ENCODE data around the gene TWNK.
"Not testable (repeated sequence)": the region's sequence is repeated elsewhere in the genome, so short reads cannot be mapped to it uniquely, and the experiment has no call there.

Gene TWNK

DNA sequence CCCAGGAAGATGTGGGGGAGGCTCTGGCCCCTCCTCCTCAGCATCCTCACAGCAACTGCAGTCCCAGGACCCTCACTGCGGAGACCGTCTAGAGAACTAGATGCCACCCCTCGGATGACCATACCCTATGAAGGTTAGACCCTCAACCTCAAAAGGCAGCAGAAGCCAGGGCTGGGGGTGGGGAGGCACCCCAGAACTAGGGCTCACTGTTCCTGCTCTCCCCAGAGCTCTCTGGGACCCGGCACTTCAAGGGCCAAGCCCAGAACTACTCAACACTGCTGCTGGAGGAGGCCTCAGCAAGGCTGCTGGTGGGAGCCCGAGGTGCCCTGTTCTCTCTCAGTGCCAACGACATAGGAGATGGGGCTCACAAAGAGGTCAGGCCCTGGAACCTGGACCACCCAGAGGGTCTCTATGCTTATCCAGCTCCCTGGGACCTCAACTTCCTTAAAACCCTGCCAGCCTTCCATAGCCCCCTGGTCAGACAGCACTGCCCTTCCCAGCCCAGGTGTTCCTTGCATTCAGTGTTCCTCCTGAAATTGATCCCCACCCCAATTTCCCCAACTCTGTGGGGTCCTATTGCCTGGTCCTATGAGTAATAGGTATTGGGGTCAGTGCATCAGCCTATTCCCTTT, 14.3 kb upstream of the TWNK start:
- DNase-seq (ENCODE audit: low spot score) = no peak
- no peak for FAIRE-seq

DNA sequence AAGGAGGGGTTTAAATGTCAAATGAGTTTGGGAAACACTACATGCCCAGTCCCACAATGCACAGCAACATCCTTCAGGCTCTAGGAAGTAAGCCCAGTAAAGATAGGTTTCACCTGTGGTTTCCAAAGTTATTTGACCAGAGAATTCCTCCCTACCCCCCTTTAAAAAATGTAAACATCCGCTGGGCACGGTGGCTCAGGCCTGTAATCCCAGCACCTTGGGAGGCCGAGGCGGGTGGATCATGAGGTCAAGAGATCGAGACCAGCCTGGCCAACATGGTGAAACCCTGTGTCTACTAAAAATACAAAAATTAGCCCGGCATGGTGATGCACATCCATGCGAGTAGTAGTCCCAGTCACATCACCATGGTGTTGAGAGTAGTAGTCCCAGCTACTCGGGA, 11.9 kb upstream of the TWNK start:
- not testable (repeated sequence) for DNase-seq (ENCODE audit: low spot score); FAIRE-seq

DNA sequence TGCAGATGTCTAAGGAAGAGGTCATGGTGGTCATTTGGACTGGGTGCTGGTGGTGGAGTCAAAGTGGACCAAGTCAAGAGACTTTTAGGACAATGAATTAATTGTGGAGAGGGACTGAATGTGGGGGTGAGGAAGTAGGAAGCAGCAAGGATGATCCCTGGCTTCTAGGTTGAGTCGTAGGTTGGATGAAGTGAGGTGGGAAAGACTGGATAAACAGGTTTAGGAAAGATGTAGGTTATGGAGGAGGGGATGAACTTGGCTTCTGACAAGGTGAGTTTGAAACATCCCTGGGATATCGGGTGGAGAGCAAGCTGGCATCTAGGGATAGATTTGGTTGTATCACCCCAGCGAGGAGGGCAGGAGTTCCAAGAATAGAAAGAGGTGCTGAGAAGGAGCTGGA, 10.4 kb upstream of the TWNK start:
- no peak for FAIRE-seq
- DNase-seq (ENCODE audit: low spot score) = no peak

DNA sequence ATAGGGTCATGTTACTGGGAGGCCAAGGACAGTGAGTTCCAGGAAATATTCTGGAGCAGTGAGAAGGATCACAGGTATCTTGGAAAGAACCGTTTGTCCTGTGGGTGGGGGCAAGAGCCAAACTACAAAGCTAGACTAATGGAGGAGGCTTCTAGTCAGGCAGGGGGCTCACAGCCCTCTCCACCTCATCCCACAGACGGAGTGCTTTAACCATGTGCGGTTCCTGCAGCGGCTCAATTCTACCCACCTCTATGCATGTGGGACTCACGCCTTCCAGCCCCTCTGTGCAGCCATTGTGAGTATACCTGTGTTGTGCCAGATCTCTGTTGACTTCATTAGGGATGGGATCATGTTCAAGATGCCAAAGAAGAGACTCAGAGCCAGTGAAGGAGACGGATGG, 9.9 kb upstream of the TWNK start:
- FAIRE-seq (no peak), DNase-seq (ENCODE audit: low spot score) (no peak)

DNA sequence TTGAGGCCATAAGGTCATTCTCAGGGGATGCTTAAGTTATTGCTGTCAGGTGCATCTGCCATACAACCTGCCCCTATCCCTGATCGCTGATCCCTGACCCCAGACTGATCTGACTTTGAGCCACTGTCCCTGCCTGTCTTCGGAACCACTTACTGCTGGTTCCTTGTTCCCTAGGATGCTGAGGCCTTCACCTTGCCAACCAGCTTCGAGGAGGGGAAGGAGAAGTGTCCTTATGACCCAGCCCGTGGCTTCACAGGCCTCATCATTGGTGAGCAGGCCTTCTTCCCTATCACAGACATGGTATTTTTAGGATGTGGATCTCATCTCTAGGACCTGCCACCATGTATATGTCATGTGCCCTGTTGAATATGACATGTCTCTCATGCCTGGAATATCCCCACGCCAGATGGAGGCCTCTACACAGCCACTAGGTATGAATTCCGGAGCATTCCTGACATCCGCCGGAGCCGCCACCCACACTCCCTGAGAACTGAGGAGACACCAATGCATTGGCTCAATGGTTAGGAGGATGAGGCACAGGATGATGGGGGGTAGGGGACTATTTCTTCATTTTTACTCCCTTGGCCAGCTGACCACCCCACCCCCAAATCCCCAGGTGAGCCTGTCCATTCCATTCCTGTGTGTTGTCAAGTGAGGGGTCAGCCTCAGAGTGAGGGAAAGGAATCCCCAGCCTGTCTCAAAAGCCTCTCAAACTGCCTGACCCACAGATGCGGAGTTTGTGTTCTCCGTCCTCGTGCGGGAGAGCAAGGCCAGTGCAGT, 9.0 kb upstream of the TWNK start:
- DNase-seq (ENCODE audit: low spot score) = no peak
- FAIRE-seq = no peak

DNA sequence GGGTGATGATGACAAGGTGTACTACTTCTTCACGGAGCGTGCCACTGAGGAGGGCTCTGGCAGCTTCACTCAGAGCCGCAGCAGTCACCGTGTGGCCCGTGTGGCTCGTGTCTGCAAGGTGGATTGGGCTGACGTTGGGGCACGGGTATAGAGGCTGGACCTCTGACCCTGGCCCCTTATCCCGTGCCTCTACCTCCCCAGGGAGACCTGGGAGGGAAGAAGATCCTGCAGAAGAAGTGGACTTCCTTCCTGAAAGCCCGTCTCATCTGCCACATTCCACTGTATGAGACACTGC, 8.5 kb upstream of the TWNK start:
- no peak for DNase-seq (ENCODE audit: low spot score)
- FAIRE-seq = no peak

DNA sequence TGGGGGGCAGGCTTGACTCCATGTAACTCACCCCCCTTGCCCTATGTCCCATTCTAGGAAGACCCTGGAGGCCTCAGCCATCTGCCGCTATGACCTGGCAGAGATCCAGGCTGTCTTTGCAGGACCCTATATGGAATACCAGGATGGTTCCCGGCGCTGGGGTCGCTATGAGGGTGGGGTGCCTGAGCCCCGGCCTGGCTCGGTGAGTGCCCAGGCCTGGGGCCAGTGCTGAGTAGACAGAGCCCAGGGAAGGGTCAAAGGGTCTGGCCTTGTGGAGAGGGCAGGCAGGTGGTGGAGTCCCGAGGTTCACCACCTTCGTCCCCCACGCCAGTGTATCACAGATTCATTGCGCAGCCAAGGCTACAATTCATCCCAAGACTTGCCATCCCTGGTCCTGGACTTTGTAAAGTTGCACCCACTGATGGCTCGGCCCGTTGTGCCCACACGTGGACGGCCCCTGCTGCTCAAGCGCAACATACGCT, 7.5 kb upstream of the TWNK start:
- FAIRE-seq = no peak
- no peak for DNase-seq (ENCODE audit: low spot score)

DNA sequence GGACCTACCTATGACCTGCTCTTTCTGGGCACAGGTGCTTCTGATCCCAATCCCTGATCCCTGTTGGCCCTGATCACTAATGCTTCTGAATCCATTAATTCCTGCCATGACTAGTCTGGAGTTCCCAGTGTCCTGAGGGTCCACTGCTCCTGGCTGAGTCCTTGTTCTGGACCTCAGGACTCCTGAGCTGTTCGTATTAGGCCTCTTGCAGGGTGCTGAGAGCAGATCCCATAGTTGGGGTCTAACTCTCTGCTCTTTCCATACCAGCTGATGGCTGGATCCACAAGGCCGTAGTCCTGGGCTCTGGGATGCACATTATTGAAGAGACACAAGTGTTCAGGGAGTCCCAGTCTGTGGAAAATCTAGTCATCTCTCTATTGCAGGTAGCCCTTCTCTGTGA, 7.0 kb upstream of the TWNK start:
- FAIRE-seq (no peak), DNase-seq (ENCODE audit: low spot score) (no peak)

DNA sequence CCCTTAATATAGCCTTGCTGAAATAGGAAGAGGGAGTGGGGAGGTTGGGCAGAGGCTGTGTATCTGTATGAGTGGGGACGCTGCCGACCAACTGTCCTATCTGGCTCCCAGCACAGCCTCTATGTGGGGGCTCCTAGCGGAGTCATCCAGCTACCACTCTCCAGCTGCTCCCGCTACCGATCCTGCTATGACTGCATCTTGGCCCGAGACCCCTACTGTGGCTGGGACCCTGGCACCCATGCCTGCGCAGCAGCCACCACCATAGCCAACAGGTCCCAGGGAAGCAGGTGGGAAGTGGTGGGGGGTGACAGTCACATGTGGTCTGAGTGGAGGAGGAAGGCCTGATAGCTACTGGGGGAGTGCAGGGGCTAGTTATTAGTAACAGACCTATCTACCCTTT, 6.6 kb upstream of the TWNK start:
- no peak for FAIRE-seq
- DNase-seq (ENCODE audit: low spot score) = no peak

DNA sequence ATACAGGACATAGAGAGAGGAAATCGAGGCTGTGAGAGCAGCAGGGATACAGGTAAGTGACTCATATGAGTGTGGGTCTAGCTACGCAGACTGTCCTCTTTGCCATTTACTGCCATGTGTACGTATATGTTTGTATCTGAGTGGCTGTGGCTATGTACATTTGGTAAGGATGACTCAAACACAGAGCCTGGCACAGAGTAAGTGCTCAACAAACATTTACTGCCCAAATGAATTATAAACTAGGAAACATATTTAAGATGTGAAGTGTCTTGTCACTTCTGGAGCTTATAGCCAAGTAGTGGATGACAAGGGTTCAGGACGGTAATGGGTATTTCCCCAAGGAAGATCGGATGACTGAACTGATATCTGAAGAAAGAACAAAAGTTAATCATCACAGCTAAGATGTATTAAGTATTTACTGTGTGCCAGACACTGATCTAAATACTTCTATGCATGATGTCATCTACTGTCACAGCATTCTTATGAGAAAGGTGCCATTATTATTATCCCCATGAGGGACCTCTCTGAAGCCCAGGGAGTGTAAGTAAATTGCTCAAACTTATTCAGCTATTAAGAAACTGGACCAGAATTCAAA, 6.1 kb upstream of the TWNK start:
- FAIRE-seq (no peak), DNase-seq (ENCODE audit: low spot score) (peak; percentile 74)

DNA sequence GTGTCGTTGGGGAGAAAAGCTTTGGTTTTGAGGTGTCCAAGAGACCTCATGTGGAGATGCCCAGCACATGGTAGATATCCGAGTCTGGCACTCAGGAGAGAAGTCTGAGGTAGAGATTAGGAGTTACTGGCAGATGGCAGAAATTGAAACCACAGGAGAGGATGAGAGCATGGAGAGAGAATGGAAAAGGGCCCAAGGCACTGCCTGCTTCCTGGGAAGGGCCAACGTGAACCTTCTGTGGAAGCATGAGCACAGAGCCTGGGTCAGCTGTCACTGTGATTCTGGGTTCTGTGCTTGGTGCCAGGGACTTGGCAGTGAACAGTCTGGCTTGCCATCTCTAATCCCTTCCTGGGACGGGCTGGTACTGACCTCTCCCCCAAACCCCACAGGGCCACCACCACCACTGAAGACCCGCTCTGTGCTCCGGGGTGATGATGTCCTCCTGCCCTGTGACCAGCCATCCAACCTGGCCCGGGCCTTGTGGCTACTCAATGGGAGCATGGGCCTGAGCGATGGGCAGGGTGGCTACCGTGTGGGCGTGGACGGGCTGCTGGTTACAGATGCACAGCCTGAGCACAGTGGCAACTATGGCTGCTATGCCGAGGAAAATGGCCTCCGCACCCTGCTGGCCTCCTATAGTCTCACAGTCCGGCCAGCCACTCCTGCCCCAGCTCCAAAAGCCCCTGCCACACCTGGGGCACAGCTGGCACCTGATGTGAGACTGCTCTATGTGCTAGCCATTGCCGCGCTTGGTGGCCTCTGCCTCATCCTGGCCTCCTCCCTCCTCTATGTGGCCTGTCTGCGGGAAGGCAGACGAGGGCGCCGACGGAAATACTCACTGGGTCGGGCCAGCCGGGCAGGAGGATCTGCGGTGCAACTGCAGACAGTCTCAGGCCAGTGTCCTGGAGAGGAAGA, 4.2 kb upstream of the TWNK start:
- DNase-seq (ENCODE audit: low spot score) (no peak), FAIRE-seq (no peak)

DNA sequence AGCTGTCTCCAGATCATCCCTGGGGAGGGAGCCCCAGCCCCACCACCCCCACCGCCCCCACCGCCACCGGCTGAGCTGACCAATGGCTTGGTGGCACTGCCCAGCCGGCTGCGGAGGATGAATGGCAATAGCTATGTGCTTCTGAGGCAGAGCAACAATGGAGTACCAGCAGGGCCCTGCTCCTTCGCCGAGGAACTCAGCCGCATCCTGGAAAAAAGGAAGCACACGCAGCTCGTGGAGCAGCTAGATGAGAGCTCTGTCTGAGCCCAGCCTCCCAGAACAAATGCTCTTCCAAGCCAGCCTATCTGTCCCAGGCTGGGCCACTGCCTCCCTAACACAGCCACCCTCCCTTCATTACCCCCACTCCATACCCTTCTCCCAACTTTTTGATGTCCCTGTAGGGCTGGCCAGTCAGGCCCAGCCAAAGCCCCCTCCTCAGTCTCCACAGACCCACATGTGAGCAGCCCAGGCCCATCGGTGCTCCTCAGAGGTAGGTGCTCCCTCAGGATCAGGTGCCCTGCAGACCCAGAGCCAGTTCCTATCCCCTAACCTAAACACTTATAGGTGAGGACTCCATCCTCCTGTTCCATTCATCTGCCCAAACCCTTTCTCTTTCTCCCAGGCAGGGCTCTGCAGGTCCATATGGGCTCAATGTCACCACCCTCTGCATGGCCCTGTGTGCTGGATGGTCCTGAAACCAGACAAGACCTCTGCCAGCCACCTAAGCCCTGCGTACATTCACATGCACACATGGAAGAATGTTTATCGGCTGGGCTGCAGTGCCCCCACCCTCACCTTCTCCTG, 3.3 kb upstream of the TWNK start:
- FAIRE-seq (no peak), DNase-seq (ENCODE audit: low spot score) (no peak)

DNA sequence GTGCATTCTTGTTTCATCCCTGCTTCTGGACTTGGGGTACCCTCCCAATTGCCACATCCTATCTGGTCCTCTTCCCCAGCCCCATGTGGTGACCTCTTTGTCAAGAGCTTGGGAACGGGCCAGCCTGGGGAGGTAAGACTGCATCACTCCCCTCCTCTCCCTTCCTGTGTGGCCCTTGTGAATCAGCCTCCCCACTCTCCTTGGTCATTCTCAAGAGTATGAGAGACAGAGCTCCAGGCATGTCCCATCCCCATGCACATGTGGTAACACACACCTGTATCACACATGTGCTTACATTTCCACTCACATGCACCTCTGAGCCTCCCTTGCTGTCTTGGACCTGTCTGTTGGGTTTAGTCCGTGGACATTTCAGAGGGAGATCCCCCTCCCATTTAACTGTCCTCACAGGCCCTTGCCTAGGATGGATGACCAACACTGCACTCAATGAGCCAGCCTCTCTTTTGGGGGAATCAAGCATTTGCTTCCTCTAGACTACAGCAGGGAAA, 2.6 kb upstream of the TWNK start:
- no peak for FAIRE-seq
- no peak for DNase-seq (ENCODE audit: low spot score)

DNA sequence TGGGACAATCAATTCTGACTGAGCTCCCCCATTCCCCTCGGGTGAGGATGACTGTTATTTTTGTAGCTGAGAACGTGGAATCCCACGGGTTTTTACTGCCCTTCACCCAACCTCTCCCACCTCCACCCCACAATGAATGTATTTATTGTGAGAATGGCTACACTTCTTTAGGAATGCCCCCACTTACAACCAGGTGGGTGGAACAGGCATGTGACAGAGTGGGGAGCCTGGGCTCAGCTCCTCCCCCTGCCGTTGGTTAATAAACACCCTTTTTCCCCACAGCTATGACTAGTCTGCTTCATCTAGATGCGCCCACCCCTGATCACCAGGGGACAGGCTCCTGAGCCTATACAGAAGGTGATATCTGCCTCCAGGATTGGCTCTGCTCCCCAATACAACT, 2.0 kb upstream of the TWNK start:
- FAIRE-seq = no peak
- DNase-seq (ENCODE audit: low spot score) = no peak

DNA sequence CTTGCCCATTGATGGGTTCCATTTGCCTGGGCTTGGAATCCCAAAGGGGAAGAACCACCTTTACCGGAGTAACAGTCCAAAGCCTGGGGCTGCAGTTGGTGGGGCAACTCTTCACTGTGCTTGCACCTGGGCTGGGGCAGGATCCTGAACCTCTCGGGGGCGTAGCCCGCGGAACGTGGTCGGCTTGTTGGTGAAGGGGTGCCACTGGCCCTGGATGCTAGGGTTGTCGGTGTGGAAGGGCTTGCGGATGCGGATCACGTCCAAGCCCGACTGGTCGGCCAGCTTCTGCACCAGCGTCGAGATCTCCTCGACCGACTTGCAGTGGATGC, 756 bp upstream of the TWNK start:
- DNase-seq (ENCODE audit: low spot score) = no peak
- FAIRE-seq = no peak

DNA sequence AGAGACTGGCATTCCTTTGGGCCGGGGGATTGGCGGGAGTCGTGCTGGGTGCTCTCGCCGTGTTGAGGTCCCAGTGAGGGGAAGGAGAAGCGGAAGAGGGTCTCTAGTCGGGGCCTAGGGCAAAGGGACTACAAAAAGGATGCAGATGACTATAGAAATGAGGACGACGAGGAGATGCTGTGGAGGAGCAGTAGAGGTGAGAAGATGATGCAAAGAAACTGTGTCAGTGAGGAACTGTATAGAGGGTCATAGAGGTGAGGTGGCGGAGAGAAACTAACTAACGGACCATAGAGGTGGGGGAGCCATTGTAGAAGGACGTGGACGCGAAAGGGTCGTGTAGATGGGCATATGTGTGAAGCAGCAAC, 324 bp downstream of the TWNK start:
- FAIRE-seq (no peak), DNase-seq (ENCODE audit: low spot score) (no peak)

DNA sequence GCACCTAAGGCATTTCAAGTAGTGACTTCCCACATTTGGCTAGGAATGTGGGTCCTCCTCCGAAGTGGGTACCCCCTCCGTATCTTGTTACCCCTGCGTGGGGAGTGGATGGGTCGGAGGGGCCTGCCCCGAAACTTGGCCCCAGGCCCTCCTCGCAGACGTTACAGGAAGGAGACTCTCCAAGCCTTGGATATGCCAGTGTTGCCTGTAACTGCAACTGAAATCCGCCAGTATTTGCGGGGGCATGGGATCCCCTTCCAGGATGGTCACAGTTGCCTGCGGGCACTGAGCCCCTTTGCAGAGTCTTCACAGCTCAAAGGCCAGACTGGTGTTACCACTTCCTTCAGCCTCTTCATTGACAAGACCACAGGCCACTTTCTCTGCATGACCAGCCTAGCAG, 823 bp downstream of the TWNK start:
- no peak for FAIRE-seq
- DNase-seq (ENCODE audit: low spot score) = no peak

DNA sequence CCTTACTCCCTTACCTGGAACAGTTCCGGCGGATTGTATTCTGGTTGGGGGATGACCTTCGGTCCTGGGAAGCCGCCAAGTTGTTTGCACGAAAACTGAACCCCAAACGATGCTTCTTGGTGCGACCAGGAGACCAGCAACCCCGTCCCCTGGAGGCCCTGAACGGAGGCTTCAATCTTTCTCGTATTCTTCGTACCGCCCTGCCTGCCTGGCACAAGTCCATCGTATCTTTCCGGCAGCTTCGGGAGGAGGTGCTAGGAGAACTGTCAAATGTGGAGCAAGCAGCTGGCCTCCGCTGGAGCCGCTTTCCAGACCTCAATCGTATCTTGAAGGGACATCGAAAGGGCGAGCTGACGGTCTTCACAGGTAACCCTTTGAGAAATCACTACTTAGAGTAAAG, 1.7 kb downstream of the TWNK start:
- DNase-seq (ENCODE audit: low spot score) (no peak), FAIRE-seq (no peak)

DNA sequence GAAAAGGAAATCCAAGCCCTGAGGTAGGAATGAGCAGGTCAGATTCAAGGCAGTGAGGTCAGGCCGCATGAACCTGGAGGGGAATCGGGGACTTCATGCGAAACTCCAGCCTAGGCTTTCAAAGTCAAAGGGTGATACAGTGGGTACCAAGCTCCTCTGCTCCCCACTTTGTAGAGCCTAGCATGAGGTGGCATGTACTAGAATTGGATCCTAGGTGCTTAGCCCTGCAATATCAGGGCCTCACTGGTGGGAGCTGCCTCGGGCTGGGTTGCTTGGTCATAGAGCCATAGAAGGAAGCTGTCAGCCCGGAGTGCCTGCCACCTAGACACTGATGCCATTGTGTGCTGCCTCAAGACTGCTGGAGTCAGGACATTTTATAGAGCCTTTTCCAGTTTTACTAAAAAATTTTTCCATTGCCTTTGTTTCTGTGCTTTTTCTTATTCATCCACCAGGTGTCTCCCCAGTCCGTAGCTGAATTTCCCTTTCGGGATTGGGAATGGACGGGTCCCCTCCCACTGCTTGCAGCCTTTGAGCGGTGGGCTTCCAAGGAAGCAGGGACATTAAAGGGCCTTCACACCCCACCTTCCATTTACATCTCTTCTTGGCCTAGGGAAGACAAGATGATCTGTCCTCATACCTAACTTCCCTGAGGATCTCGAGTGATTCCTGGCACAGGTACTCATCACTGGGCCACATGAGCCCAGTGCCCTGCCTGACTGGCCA, 6.8 kb downstream of the TWNK start:
- DNase-seq (ENCODE audit: low spot score) = no peak
- no peak for FAIRE-seq

DNA sequence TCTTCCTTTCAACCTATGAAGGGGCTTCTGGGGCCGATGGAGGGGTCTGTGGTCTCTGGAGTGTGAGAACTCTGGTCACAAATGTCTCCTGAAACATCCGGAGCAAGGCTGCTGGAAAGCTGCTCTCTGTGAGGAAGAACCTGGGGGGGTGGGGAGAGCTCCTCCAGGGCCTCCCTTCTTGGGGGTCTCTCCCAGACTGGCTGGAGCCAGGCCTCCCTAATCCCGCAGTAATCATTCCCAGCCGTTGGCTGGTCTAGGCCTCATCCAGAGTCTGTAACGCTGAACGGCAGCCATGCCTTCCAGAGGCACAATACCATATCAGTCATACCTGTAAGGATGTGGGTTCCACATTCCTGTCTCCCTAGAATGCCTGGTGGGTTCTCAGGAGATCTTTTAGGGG, 7.8 kb downstream of the TWNK start:
- FAIRE-seq = no peak
- no peak for DNase-seq (ENCODE audit: low spot score)

Measured in RCC 7860 (cell line).